Heart left ventricle (tissue), 16 donors: ENCODE measurements around the gene DPYSL3. TPM values are rescaled to one million over a fixed set of nuclear protein-coding genes. Genes with fewer than 3 reads are reported as not detected.
"Not testable (repeated sequence)": the region's sequence is repeated elsewhere in the genome, so short reads cannot be mapped to it uniquely, and the experiment has no call there.

ENCODE experiments used
- ATAC-seq, 4 donors: fragments of 200-7000 bp; cut with Tn5 transposase; one replicate each; pipeline ENCODE4 v1.9.1; 2020 to 2022; ENCODE audit warnings: moderate library complexity in 4 of 4, mild to moderate bottlenecking in 3 of 4, moderate number of reproducible peaks in 1 of 4
- DNase-seq, 5 donors: peaks; one replicate each; pipeline ENCODE4 v3.0.0-alpha.2; 2020
- H3K27ac ChIP-seq, 12 donors: fragments of 200-600 bp; sonication (generic) in 4 of 12; one replicate each; pipeline versions ENCODE4 v1.5.0 to v1.8.0; 2016 to 2022; ENCODE audit warnings: mild to moderate bottlenecking in 2 of 12
- H3K27me3 ChIP-seq, 9 donors: fragments of 200-600 bp; sonication (generic) in 2 of 9; one replicate each; pipeline versions ENCODE4 v1.5.1 to v1.8.0; 2016 to 2022; ENCODE audit warnings: mild to moderate bottlenecking in 3 of 9
- H3K36me3 ChIP-seq, 9 donors: fragments of 200-600 bp; sonication (generic) in 2 of 9; one replicate each; pipeline versions ENCODE4 v1.5.0 to v1.8.0; 2018 to 2022; ENCODE audit warnings: mild to moderate bottlenecking in 2 of 9
- H3K4me1 ChIP-seq, 12 donors: fragments of 200-600 bp; sonication (generic) in 4 of 12; one replicate each; pipeline versions ENCODE4 v1.5.0 to v1.8.0; 2016 to 2022; ENCODE audit warnings: mild to moderate bottlenecking in 3 of 12
- H3K4me3 ChIP-seq, 12 donors: fragments of 200-600 bp; sonication (generic) in 4 of 12; one replicate each; pipeline versions ENCODE4 v1.5.0 to v1.8.0; 2017 to 2022; ENCODE audit warnings: mild to moderate bottlenecking in 9 of 12, moderate library complexity in 4 of 12
- H3K9me3 ChIP-seq, 12 donors: fragments of 200-600 bp; sonication (generic) in 4 of 12; one replicate each; pipeline versions ENCODE4 v1.5.0 to v1.8.0; 2016 to 2022; ENCODE audit warnings: mild to moderate bottlenecking in 1 of 12
- CTCF ChIP-seq, 12 donors: fragments of 200-600 bp; sonication (generic) in 4 of 12; IDR thresholded peaks; one replicate each; pipeline versions ENCODE4 v1.5.0 to v1.8.0; 2018 to 2022; ENCODE audit warnings: antibody characterized with exemption in 12 of 12, mild to moderate bottlenecking in 5 of 12
- POLR2A ChIP-seq, 2 donors: fragments of 450-650 bp; IDR thresholded peaks; one replicate each; pipeline ENCODE4 v1.6.1; 2017; ENCODE audit warnings: antibody characterized with exemption in 2 of 2, mild to moderate bottlenecking in 2 of 2, moderate library complexity in 2 of 2
- WGBS, 4 donors: extraction: QIAGEN DNeasy Blood & Tissue Kit in 2 of 4; methylation state at CpG; one replicate each; pipeline versions ENCODE4 v1.1.5 to v1.1.7; 2013 to 2018; 5-methylcytosine and 5-hydroxymethylcytosine counted together
- intact Hi-C, 10 donors: fragments of 100-400 bp; cut with DNase I; formaldehyde crosslinking; loops; one replicate each; pipeline versions ENCODE4 v1.11.1 to v1.14.2; 2022
- polyA plus RNA-seq, 2 donors: library from polyadenylated mRNA; stranded (reverse); fragments of 200-250 nt; gene quantifications; one replicate each; pipeline ENCODE4 v1.2.3, GENCODE V29; 2013
- total RNA-seq, 9 donors: library from RNA; depleted of rRNA in 2 of 9; stranded (reverse); fragments of >200 nt in 2 of 9; fragmentation: NEBNext Ultra II Directional in 3 of 9; extraction: Animal tissue kit (Norgen Biotek cat#: 25700) in 3 of 9; gene quantifications; one replicate each; pipeline versions ENCODE4 v1.1.0 to v1.2.4, GENCODE V29; 2016 to 2023
- donor health status: ischemic (EF 13 %, LVEDD 7.1; RV severe dilation, severe dysfunction).
- donor health status: healthy with polysubstance abuse.
- donor health status: DM: no; HTN: yes; CAD: no.
- donor health status: DM: no; HTN: no; CAD: no.
- donor health status: ischemic (EF 25% LVEDD 6.9; RV normal size, moderate dysfunction).
- donor health status: ischemic (EF 25% LVEDD 5.7; RV mildly dilated, moderate dysfunction).
- donor health status: healthy.
- donor health status: DM: yes; HTN: yes; CAD: no.
- donor health status: ischemic (EF 35%, LVEDD 5.7; RV mildly dilated, moderate dysfunction).
- donor health status: nonischemic (EF 11% LVEDD 7.7; RV severe dilation, severe dysfunction).
- donor health status: DM: yes; HTN: yes; CAD: no.
- donor health status: PGD.
- donor health status: ischemic (EF 29% LVEDD 5.4; RV normal size, mild dysfunction).
- donor health status: nonischemic (EF 23%, LVEDD 6.1; RV moderate dilation, normal function).

DPYSL3 gene
- total and polyA plus RNA-seq, 11 donors: 7.9 to 54.7 (median 20.6) TPM

GRCh38 chr5:147555176-147555575 is 45.3 kb upstream of the DPYSL3 start:
- Histone ChIP-seq H3K9me3 (no peaks in the 10 kb centered on the region), H3K27me3 (no peaks in the 10 kb centered on the region), H3K4me1 (peaks cover 0 to 50% (median 14%) of the 10 kb centered on the region in 12 donors), H3K4me3 (no peak overlapping the region), H3K36me3 (no peaks in the 10 kb centered on the region), H3K27ac (peak overlapping the region in 8 of 12 donors; percentile 12 to 86 (median 68))
- intact Hi-C loops: loop anchor here in 9 of 10 donors (5.0 to 10.0 kb wide), 7 partner anchors 43 to 333 kb away; partner anchors contain the start of gene DPYSL3 (in 1 of the 9)
- WGBS, 4 donors: 79 to 85% (median 84%) methylated on average over 7 of the region's 7 CpGs
- ATAC-seq: no peak
- TF ChIP-seq CTCF (IDR thresholded peaks at IDR 0.05) (no peak), POLR2A (IDR thresholded peaks at IDR 0.05) (no peak)
- no peak for DNase-seq

- 24 to 39% (median 36%) methylated on average over 7 of the region's 7 CpGs for WGBS, 4 donors
- intact Hi-C loops: loop anchor here in 3 of 10 donors (5.0 to 10.0 kb wide), 2 partner anchors 42 to 160 kb away; partner anchors contain the start of gene DPYSL3 (in 2 of the 3)
- H3K4me1 ChIP-seq: peaks cover 0 to 50% (median 14%) of the 10 kb centered on the region in 12 donors
- no peaks in the 10 kb centered on the region for H3K27me3 ChIP-seq
- no peak for DNase-seq
- no peak for TF ChIP-seq POLR2A (IDR thresholded peaks at IDR 0.05)
- TF ChIP-seq CTCF (IDR thresholded peaks at IDR 0.05): no peak
- peak overlapping the region in 6 of 12 donors; percentile 5 to 37 (median 19) for H3K4me3 ChIP-seq
- H3K9me3 ChIP-seq: peaks cover 0 to 4% (median 0%) of the 10 kb centered on the region in 12 donors
- peak overlapping the region; percentile 12 to 86 (median 47) for H3K27ac ChIP-seq
- no peaks in the 10 kb centered on the region for H3K36me3 ChIP-seq
- peak; percentile 53 to 70 (median 56) for ATAC-seq
Measured at GRCh38 chr5:147554261-147554817, 44.5 kb upstream of the DPYSL3 start.

- not testable (repeated sequence) for DNase-seq, H3K27me3 ChIP-seq
Measured at GRCh38 chr5:147553817-147554216, 43.9 kb upstream of the DPYSL3 start.

GRCh38 chr5:147552897-147553296 is 43.0 kb upstream of the DPYSL3 start:
- no peaks in the 10 kb centered on the region for H3K36me3 ChIP-seq
- H3K27me3 ChIP-seq: no peaks in the 10 kb centered on the region
- DNase-seq (no peak), ATAC-seq (no peak)
- H3K4me3 ChIP-seq: no peak overlapping the region
- 75 to 90% (median 82%) methylated on average over 4 of the region's 4 CpGs for WGBS, 4 donors
- peak overlapping the region in 3 of 12 donors; percentile 30 to 86 (median 75) for H3K27ac ChIP-seq
- H3K9me3 ChIP-seq: peaks cover 0 to 4% (median 0%) of the 10 kb centered on the region in 12 donors
- intact Hi-C loops: loop anchor here in 3 of 10 donors (5.0 to 10.0 kb wide), 2 partner anchors 41 to 158 kb away; partner anchors contain the start of gene DPYSL3 (in 2 of the 3)
- no peak for TF ChIP-seq POLR2A (IDR thresholded peaks at IDR 0.05)
- TF ChIP-seq CTCF (IDR thresholded peaks at IDR 0.05): no peak
- peaks cover 0 to 37% (median 15%) of the 10 kb centered on the region in 12 donors for H3K4me1 ChIP-seq

More at GRCh38 chr5:147553817-147554216, 43.9 kb upstream of the DPYSL3 start:
- H3K36me3 ChIP-seq, H3K9me3 ChIP-seq: not testable (repeated sequence)
- Histone ChIP-seq H3K4me1 (peaks cover 0 to 46% (median 14%) of the 10 kb centered on the region in 12 donors), H3K4me3 (peak overlapping the region in 6 of 12 donors; percentile 5 to 37 (median 19)), H3K27ac (peak overlapping the region in 10 of 12 donors; percentile 12 to 86 (median 58))
- WGBS, 4 donors: 71 to 78% (median 75%) methylated on average over 5 of the region's 5 CpGs
- intact Hi-C loops: loop anchor here in 3 of 10 donors (5.0 to 10.0 kb wide), 2 partner anchors 42 to 159 kb away; partner anchors contain the start of gene DPYSL3 (in 2 of the 3)
- peak in 2 of 4 donors; percentile 23 to 35 for ATAC-seq
